ENCODE measurements around the gene BIN1. TPM values are rescaled to one million over a fixed set of nuclear protein-coding genes. Genes with fewer than 3 reads are reported as not detected.

The BIN1 gene
- total RNA-seq, 5 donors from 2014 or later (not counting 1 experiment from before 2014, with no cell fraction given): 144 to 172 (median 151) TPM

GRCh38 chr2:127142663-127143630, 36.0 kb upstream of the BIN1 start:
- Histone ChIP-seq H3K27ac (ENCODE audit: low read length) (no peak overlapping the region), H3K4me1 (ENCODE audit: control insufficient read depth in 1 of 2, extremely low read depth in 1 of 2, insufficient read depth in 2 of 2, low read length in 2 of 2) (no peaks in the 10 kb centered on the region), H3K9me3 (no peaks in the 10 kb centered on the region), H3K27me3 (replicated peaks in 1 of 2; ENCODE audit: control insufficient read depth in 2 of 2, extremely low read depth in 1 of 2, insufficient read depth in 2 of 2, low read length in 1 of 2) (peaks cover 0 to 8% of the 10 kb centered on the region in 2 experiments), H3K4me3 (ENCODE audit: control insufficient read depth in 1 of 2, extremely low read depth in 1 of 2, low read length in 1 of 2) (no peak overlapping the region), H3K36me3 (ENCODE audit: control insufficient read depth in 2 of 2, extremely low read depth in 1 of 2, insufficient read depth in 1 of 2, low read length in 1 of 2) (no peaks in the 10 kb centered on the region)
- ChIA-PET CTCF (no interaction called here), POLR2A (no interaction called here)
- 92% methylated on average over 2 of the region's 4 CpGs for WGBS (ENCODE audit: insufficient coverage)
- Mint-ChIP-seq H3K36me3 (no peaks in the 10 kb centered on the region), H3K4me1 (no peaks in the 10 kb centered on the region), H3K4me3 (no peak overlapping the region), H3K27ac (no peak overlapping the region), H3K9me3 (no peaks in the 10 kb centered on the region), H3K27me3 (peaks cover 0 to 4% of the 10 kb centered on the region in 2 donors)
- ATAC-seq (replicated peaks in 1 of 4): no peak
- DNase-seq: no peak

- H3K27ac ChIP-seq (ENCODE audit: low read length): no peak overlapping the region
- no peaks in the 10 kb centered on the region for H3K9me3 Mint-ChIP-seq
- no peak for DNase-seq
- ChIA-PET CTCF (interaction anchor here in 1 of 2 donors (1.4 kb wide), 1 partner anchor 75 kb away, joined by 5 read pairs; no protein-coding TSS in a partner anchor), POLR2A (no interaction called here)
- peaks cover 0 to 4% of the 10 kb centered on the region in 2 donors for H3K27me3 Mint-ChIP-seq
- ATAC-seq (replicated peaks in 1 of 4): no peak
- peaks cover 0 to 12% of the 10 kb centered on the region in 2 experiments for H3K27me3 ChIP-seq (replicated peaks in 1 of 2; ENCODE audit: control insufficient read depth in 2 of 2, extremely low read depth in 1 of 2, insufficient read depth in 2 of 2, low read length in 1 of 2)
- H3K4me1 Mint-ChIP-seq: no peaks in the 10 kb centered on the region
- no peaks in the 10 kb centered on the region for H3K36me3 ChIP-seq (ENCODE audit: control insufficient read depth in 2 of 2, extremely low read depth in 1 of 2, insufficient read depth in 1 of 2, low read length in 1 of 2)
- no peaks in the 10 kb centered on the region for H3K4me1 ChIP-seq (ENCODE audit: control insufficient read depth in 1 of 2, extremely low read depth in 1 of 2, insufficient read depth in 2 of 2, low read length in 2 of 2)
- H3K36me3 Mint-ChIP-seq: no peaks in the 10 kb centered on the region
- H3K4me3 ChIP-seq (ENCODE audit: control insufficient read depth in 1 of 2, extremely low read depth in 1 of 2, low read length in 1 of 2): no peak overlapping the region
- no peak overlapping the region for H3K4me3 Mint-ChIP-seq
- H3K9me3 ChIP-seq: no peaks in the 10 kb centered on the region
- no peak overlapping the region for H3K27ac Mint-ChIP-seq
- 56% methylated on average over 11 of the region's 13 CpGs for WGBS (ENCODE audit: insufficient coverage)
Measured at GRCh38 chr2:127140538-127140937, 33.6 kb upstream of the BIN1 start.

- Mint-ChIP-seq H3K27me3 (peaks cover 0 to 4% of the 10 kb centered on the region in 2 donors), H3K36me3 (no peaks in the 10 kb centered on the region), H3K9me3 (no peaks in the 10 kb centered on the region), H3K27ac (no peak overlapping the region), H3K4me3 (no peak overlapping the region), H3K4me1 (no peaks in the 10 kb centered on the region)
- DNase-seq: peak in 1 of 35 experiments; percentile 8
- no peak for ATAC-seq (replicated peaks in 1 of 4)
- no peak overlapping the region for H3K4me3 ChIP-seq (ENCODE audit: control insufficient read depth in 1 of 2, extremely low read depth in 1 of 2, low read length in 1 of 2)
- WGBS (ENCODE audit: insufficient coverage): 50% methylated on average over 1 of the region's 2 CpGs
- no peak overlapping the region for H3K27ac ChIP-seq (ENCODE audit: low read length)
- H3K27me3 ChIP-seq (replicated peaks in 1 of 2; ENCODE audit: control insufficient read depth in 2 of 2, extremely low read depth in 1 of 2, insufficient read depth in 2 of 2, low read length in 1 of 2): peaks cover 0 to 12% of the 10 kb centered on the region in 2 experiments
- no peaks in the 10 kb centered on the region for H3K36me3 ChIP-seq (ENCODE audit: control insufficient read depth in 2 of 2, extremely low read depth in 1 of 2, insufficient read depth in 1 of 2, low read length in 1 of 2)
- ChIA-PET CTCF (interaction anchor here (0.6 to 1.4 kb wide), 6 partner anchors 28 to 906 kb away, joined by 3 to 10 read pairs (median 4); no protein-coding TSS in a partner anchor), POLR2A (interaction anchor here in 1 of 2 donors (0.6 kb wide), 1 partner anchor 108 kb away, joined by 3 read pairs; no protein-coding TSS in a partner anchor)
- H3K4me1 ChIP-seq (ENCODE audit: control insufficient read depth in 1 of 2, extremely low read depth in 1 of 2, insufficient read depth in 2 of 2, low read length in 2 of 2): no peaks in the 10 kb centered on the region
- H3K9me3 ChIP-seq: no peaks in the 10 kb centered on the region
Measured at GRCh38 chr2:127139766-127140165, 32.8 kb upstream of the BIN1 start.

GRCh38 chr2:127138281-127138680, 31.3 kb upstream of the BIN1 start:
- Mint-ChIP-seq H3K27me3 (peaks cover 0 to 6% of the 10 kb centered on the region in 2 donors), H3K36me3 (no peaks in the 10 kb centered on the region), H3K4me3 (no peak overlapping the region), H3K27ac (no peak overlapping the region), H3K4me1 (no peaks in the 10 kb centered on the region), H3K9me3 (no peaks in the 10 kb centered on the region)
- DNase-seq: no peak
- no peaks in the 10 kb centered on the region for H3K36me3 ChIP-seq (ENCODE audit: control insufficient read depth in 2 of 2, extremely low read depth in 1 of 2, insufficient read depth in 1 of 2, low read length in 1 of 2)
- WGBS (ENCODE audit: insufficient coverage): 89% methylated on average over 11 of the region's 12 CpGs
- CTCF ChIA-PET: no interaction called here
- no peaks in the 10 kb centered on the region for H3K4me1 ChIP-seq (ENCODE audit: control insufficient read depth in 1 of 2, extremely low read depth in 1 of 2, insufficient read depth in 2 of 2, low read length in 2 of 2)
- H3K9me3 ChIP-seq: no peaks in the 10 kb centered on the region
- POLR2A ChIA-PET: no interaction called here
- H3K27me3 ChIP-seq (replicated peaks in 1 of 2; ENCODE audit: control insufficient read depth in 2 of 2, extremely low read depth in 1 of 2, insufficient read depth in 2 of 2, low read length in 1 of 2): peaks cover 0 to 12% of the 10 kb centered on the region in 2 experiments
- no peak overlapping the region for H3K4me3 ChIP-seq (ENCODE audit: control insufficient read depth in 1 of 2, extremely low read depth in 1 of 2, low read length in 1 of 2)
- no peak for ATAC-seq (replicated peaks in 1 of 4)
- no peak overlapping the region for H3K27ac ChIP-seq (ENCODE audit: low read length)

GRCh38 chr2:127137741-127138140, 30.8 kb upstream of the BIN1 start:
- peaks cover 0 to 12% of the 10 kb centered on the region in 2 experiments for H3K27me3 ChIP-seq (replicated peaks in 1 of 2; ENCODE audit: control insufficient read depth in 2 of 2, extremely low read depth in 1 of 2, insufficient read depth in 2 of 2, low read length in 1 of 2)
- Mint-ChIP-seq H3K27me3 (peaks cover 0 to 6% of the 10 kb centered on the region in 2 donors), H3K27ac (no peak overlapping the region), H3K9me3 (no peaks in the 10 kb centered on the region), H3K36me3 (no peaks in the 10 kb centered on the region), H3K4me1 (no peaks in the 10 kb centered on the region), H3K4me3 (no peak overlapping the region)
- POLR2A ChIA-PET: no interaction called here
- no peaks in the 10 kb centered on the region for H3K36me3 ChIP-seq (ENCODE audit: control insufficient read depth in 2 of 2, extremely low read depth in 1 of 2, insufficient read depth in 1 of 2, low read length in 1 of 2)
- ATAC-seq (replicated peaks in 1 of 4): no peak
- no peaks in the 10 kb centered on the region for H3K9me3 ChIP-seq
- no peak for DNase-seq
- no peak overlapping the region for H3K27ac ChIP-seq (ENCODE audit: low read length)
- H3K4me1 ChIP-seq (ENCODE audit: control insufficient read depth in 1 of 2, extremely low read depth in 1 of 2, insufficient read depth in 2 of 2, low read length in 2 of 2): no peaks in the 10 kb centered on the region
- WGBS (ENCODE audit: insufficient coverage): 92% methylated on average over 13 of the region's 15 CpGs
- no peak overlapping the region for H3K4me3 ChIP-seq (ENCODE audit: control insufficient read depth in 1 of 2, extremely low read depth in 1 of 2, low read length in 1 of 2)
- CTCF ChIA-PET: no interaction called here

GRCh38 chr2:127137225-127137624, 30.3 kb upstream of the BIN1 start:
- peaks cover 0 to 6% of the 10 kb centered on the region in 2 donors for H3K27me3 Mint-ChIP-seq

More at GRCh38 chr2:127137225-127137624, 30.3 kb upstream of the BIN1 start:
- Histone ChIP-seq H3K27ac (ENCODE audit: low read length) (no peak overlapping the region), H3K9me3 (no peaks in the 10 kb centered on the region), H3K4me1 (ENCODE audit: control insufficient read depth in 1 of 2, extremely low read depth in 1 of 2, insufficient read depth in 2 of 2, low read length in 2 of 2) (no peaks in the 10 kb centered on the region), H3K27me3 (replicated peaks in 1 of 2; ENCODE audit: control insufficient read depth in 2 of 2, extremely low read depth in 1 of 2, insufficient read depth in 2 of 2, low read length in 1 of 2) (peaks cover 0 to 12% of the 10 kb centered on the region in 2 experiments), H3K4me3 (ENCODE audit: control insufficient read depth in 1 of 2, extremely low read depth in 1 of 2, low read length in 1 of 2) (no peak overlapping the region), H3K36me3 (ENCODE audit: control insufficient read depth in 2 of 2, extremely low read depth in 1 of 2, insufficient read depth in 1 of 2, low read length in 1 of 2) (no peaks in the 10 kb centered on the region)
- WGBS (ENCODE audit: insufficient coverage): 92% methylated on average over 12 of the region's 12 CpGs
- H3K4me1 Mint-ChIP-seq: no peaks in the 10 kb centered on the region
- H3K4me3 Mint-ChIP-seq: no peak overlapping the region
- no peak for DNase-seq
- no peaks in the 10 kb centered on the region for H3K36me3 Mint-ChIP-seq
- H3K9me3 Mint-ChIP-seq: no peaks in the 10 kb centered on the region
- ChIA-PET POLR2A (no interaction called here), CTCF (no interaction called here)
- ATAC-seq (replicated peaks in 1 of 4): no peak
- no peak overlapping the region for H3K27ac Mint-ChIP-seq
